GM12801 (cell line): ENCODE results near the gene C1orf141.

ENCODE experiments used
- CTCF ChIP-seq: IDR thresholded peaks from one replicate; pipeline ENCODE4 v1.5.1; 2011; ENCODE audit warnings: control low read depth; ENCODE audit not compliant: insufficient read length; ENCODE audit errors: extremely low read depth

The C1orf141 gene

GRCh38 chr1:67126974-67127373, 7.8 kb downstream of the C1orf141 start:
- TF ChIP-seq CTCF = no peak

GRCh38 chr1:67126111-67126746, 8.5 kb downstream of the C1orf141 start:
- no peak for TF ChIP-seq CTCF

- TF ChIP-seq CTCF = no peak
Observed at GRCh38 chr1:67124455-67124854, 10.3 kb downstream of the C1orf141 start.

GRCh38 chr1:67120855-67121619, 13.7 kb downstream of the C1orf141 start:
- no peak for TF ChIP-seq CTCF

- no peak for TF ChIP-seq CTCF
Observed at GRCh38 chr1:67118646-67119045, 16.1 kb downstream of the C1orf141 start.

GRCh38 chr1:67118191-67118590, 16.6 kb downstream of the C1orf141 start:
- no peak for TF ChIP-seq CTCF

GRCh38 chr1:67114162-67114561, 20.6 kb downstream of the C1orf141 start:
- TF ChIP-seq CTCF = no peak
